ENCODE results near the gene EEF1AKMT4. TPM values are rescaled to one million over a fixed set of nuclear protein-coding genes. Genes with fewer than 3 reads are reported as not detected.

Gene EEF1AKMT4
- total and polyA plus RNA-seq, 2 of the 8 experiments (the other 6 are each of a cell fraction or from before 2014, with no cell fraction given), result 9.3 to 30.1 TPM

GRCh38 chr3:184298759-184299487 is 49.5 kb downstream of the EEF1AKMT4 start, which contains the start of gene PSMD2 (continued):
- TF ChIP-seq HDAC2 (IDR thresholded peaks at IDR 0.05; ENCODE audit: borderline replicate concordance in 1 of 2, low read depth in 2 of 2, low read length in 2 of 2) (no peak), POLR2A (IDR thresholded peaks at IDR 0.05; ENCODE audit: control extremely low read depth in 1 of 2, low read depth in 2 of 2, low read length in 2 of 2) (peak; percentile 80 to 83), MAFK (IDR thresholded peaks at IDR 0.05; ENCODE audit: low read depth, low read length) (no peak), CHD2 (IDR thresholded peaks at IDR 0.05; ENCODE audit: low read length) (peak; percentile 92), BRCA1 (IDR thresholded peaks at IDR 0.05; ENCODE audit: low read depth, low read length) (peak; percentile 77), SIX5 (IDR thresholded peaks at IDR 0.05; ENCODE audit: low read depth, low read length) (peak; percentile 47), RBBP5 (IDR thresholded peaks at IDR 0.05; ENCODE audit: borderline replicate concordance, low read depth, low read length) (no peak), JUN (IDR thresholded peaks at IDR 0.05; ENCODE audit: low read depth, low read length) (no peak), CBX5 (IDR thresholded peaks at IDR 0.05; ENCODE audit: low read depth, low read length) (no peak)

Measured in H1 (cell line).